Stomach (tissue), 9 donors: ENCODE results near the gene MEGF10. TPM values are rescaled to one million over a fixed set of nuclear protein-coding genes. Genes with fewer than 3 reads are reported as not detected.

ENCODE experiments used
- DNase-seq, 2 donors: peaks; one replicate each; pipeline versions ENCODE4 v3.0.0 to v3.0.0-alpha.2; 2013 to 2019
- H3K27ac ChIP-seq, 5 donors: fragments of 200-600 bp in 4 of 5; sonication (generic) in 4 of 5; one replicate each; pipeline ENCODE4 v1.5.1; 2013 to 2019; ENCODE audit warnings: mild to moderate bottlenecking in 1 of 5, moderate library complexity in 1 of 5
- H3K27me3 ChIP-seq, 3 donors: fragments of 200-600 bp; sonication (generic); one replicate each; pipeline ENCODE4 v1.5.1; 2017 to 2019; ENCODE audit warnings: mixed run types in 1 of 3
- H3K36me3 ChIP-seq, 4 donors: fragments of 200-600 bp; sonication (generic); 1 replicate in 3 of 4; 2 replicates in 1 of 4; pipeline ENCODE4 v1.5.1; 2016 to 2019
- H3K4me1 ChIP-seq, 4 donors: fragments of 200-600 bp; sonication (generic); one replicate each; pipeline ENCODE4 v1.5.1; 2016 to 2019
- H3K4me3 ChIP-seq, 4 donors: fragments of 200-600 bp; sonication (generic) in 3 of 4; one replicate each; pipeline ENCODE4 v1.5.1; 2016 to 2019; ENCODE audit warnings: mild to moderate bottlenecking in 1 of 4
- H3K9me3 ChIP-seq, 4 donors: fragments of 200-600 bp; sonication (generic); one replicate each; pipeline ENCODE4 v1.5.1; 2016 to 2019
- EP300 ChIP-seq: sonication (generic); formaldehyde crosslinking; IDR thresholded peaks from one replicate; pipeline ENCODE4 v1.6.1; 2017; ENCODE audit warnings: antibody characterized with exemption
- POLR2A ChIP-seq, 4 donors: fragments of 450-650 bp; IDR thresholded peaks; one replicate each; pipeline ENCODE4 v1.6.1; 2016; ENCODE audit warnings: antibody characterized with exemption in 4 of 4, control low read depth in 2 of 4, mild to moderate bottlenecking in 1 of 4, moderate library complexity in 1 of 4
- POLR2AphosphoS5 ChIP-seq, 3 donors: sonication (generic); formaldehyde crosslinking; IDR thresholded peaks; one replicate each; pipeline ENCODE4 v1.6.1; 2016; ENCODE audit warnings: antibody characterized with exemption in 3 of 3
- WGBS, 5 donors: extraction: QIAGEN DNeasy Blood & Tissue Kit in 3 of 5; methylation state at CpG; one replicate each; pipeline versions ENCODE4 v1.1.5 to v1.1.7; 2013 to 2018; 5-methylcytosine and 5-hydroxymethylcytosine counted together
- intact Hi-C: fragments of 100-400 bp; cut with DNase I; formaldehyde crosslinking; loops from one replicate; pipeline ENCODE4 v1.15.1; 2023; ENCODE audit warnings: low total_unique reads
- polyA plus RNA-seq, 3 donors: library from polyadenylated mRNA; stranded (reverse); fragments of 200-250 nt; gene quantifications; one replicate each; pipeline ENCODE4 v1.2.3, GENCODE V29; 2013
- total RNA-seq, 5 donors: library from RNA; depleted of rRNA; stranded (reverse); fragments of >200 nt; gene quantifications; one replicate each; pipeline versions ENCODE4 v1.1.0 to v1.2.3, GENCODE V29; 2014 to 2016
- TF ChIP-seq, protein P1 (sequence below), 7 experiments: fragments of 450-650 bp in 4 of 7; fragments of 200-600 bp in 3 of 7; sonication (generic) in 3 of 7; IDR thresholded peaks; one replicate each; pipeline ENCODE4 v1.5.1; 2016 to 2019; ENCODE audit warnings: antibody characterized with exemption in 7 of 7, control low read depth in 2 of 7, mild to moderate bottlenecking in 1 of 7
- donor health status: healthy with polysubstance abuse.
- donor health status: Bipolar disorder and iron deficiency.
- donor health status: healthy.

Gene MEGF10
- total and polyA plus RNA-seq, 8 donors = under 0.01 to 2.0 (median 0.05) TPM; not detected in 5

- Histone ChIP-seq H3K4me3 (no peak overlapping the region), H3K4me1 (no peaks in the 10 kb centered on the region), H3K36me3 (no peaks in the 10 kb centered on the region), H3K27me3 (no peaks in the 10 kb centered on the region), H3K9me3 (no peaks in the 10 kb centered on the region), H3K27ac (no peak overlapping the region)
- no peak for DNase-seq
- TF ChIP-seq POLR2A (IDR thresholded peaks at IDR 0.05) = no peak
- TF ChIP-seq, protein P1, sequence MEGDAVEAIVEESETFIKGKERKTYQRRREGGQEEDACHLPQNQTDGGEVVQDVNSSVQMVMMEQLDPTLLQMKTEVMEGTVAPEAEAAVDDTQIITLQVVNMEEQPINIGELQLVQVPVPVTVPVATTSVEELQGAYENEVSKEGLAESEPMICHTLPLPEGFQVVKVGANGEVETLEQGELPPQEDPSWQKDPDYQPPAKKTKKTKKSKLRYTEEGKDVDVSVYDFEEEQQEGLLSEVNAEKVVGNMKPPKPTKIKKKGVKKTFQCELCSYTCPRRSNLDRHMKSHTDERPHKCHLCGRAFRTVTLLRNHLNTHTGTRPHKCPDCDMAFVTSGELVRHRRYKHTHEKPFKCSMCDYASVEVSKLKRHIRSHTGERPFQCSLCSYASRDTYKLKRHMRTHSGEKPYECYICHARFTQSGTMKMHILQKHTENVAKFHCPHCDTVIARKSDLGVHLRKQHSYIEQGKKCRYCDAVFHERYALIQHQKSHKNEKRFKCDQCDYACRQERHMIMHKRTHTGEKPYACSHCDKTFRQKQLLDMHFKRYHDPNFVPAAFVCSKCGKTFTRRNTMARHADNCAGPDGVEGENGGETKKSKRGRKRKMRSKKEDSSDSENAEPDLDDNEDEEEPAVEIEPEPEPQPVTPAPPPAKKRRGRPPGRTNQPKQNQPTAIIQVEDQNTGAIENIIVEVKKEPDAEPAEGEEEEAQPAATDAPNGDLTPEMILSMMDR (IDR thresholded peaks at IDR 0.05) = no peak
- no peak for TF ChIP-seq POLR2AphosphoS5 (IDR thresholded peaks at IDR 0.05)
- TF ChIP-seq EP300 = no peak
- 69 to 83% (median 76%) methylated on average over 4 of the region's 4 CpGs for WGBS, 5 donors
- intact Hi-C loops = no loop called here
Observed at GRCh38 chr5:127445328-127445727, 154.7 kb downstream of the MEGF10 start.

GRCh38 chr5:127446626-127447025 is 156.0 kb downstream of the MEGF10 start:
- 31 to 65% (median 37%) methylated on average over 2 of the region's 2 CpGs for WGBS, 5 donors
- H3K4me1 ChIP-seq = no peaks in the 10 kb centered on the region
- no peaks in the 10 kb centered on the region for H3K27me3 ChIP-seq
- H3K27ac ChIP-seq = no peak overlapping the region
- TF ChIP-seq EP300 (no peak), POLR2AphosphoS5 (IDR thresholded peaks at IDR 0.05) (no peak), POLR2A (IDR thresholded peaks at IDR 0.05) (no peak)
- TF ChIP-seq, protein P1 (IDR thresholded peaks at IDR 0.05) = no peak
- no peak overlapping the region for H3K4me3 ChIP-seq
- DNase-seq = no peak
- H3K36me3 ChIP-seq = no peaks in the 10 kb centered on the region
- no peaks in the 10 kb centered on the region for H3K9me3 ChIP-seq
- intact Hi-C loops = no loop called here

GRCh38 chr5:127447827-127448226 is 157.2 kb downstream of the MEGF10 start:
- 74 to 86% (median 82%) methylated on average over 7 of the region's 7 CpGs for WGBS, 5 donors
- intact Hi-C loops = no loop called here
- Histone ChIP-seq H3K27ac (no peak overlapping the region), H3K36me3 (no peaks in the 10 kb centered on the region), H3K9me3 (no peaks in the 10 kb centered on the region), H3K27me3 (no peaks in the 10 kb centered on the region), H3K4me3 (no peak overlapping the region), H3K4me1 (no peaks in the 10 kb centered on the region)
- no peak for DNase-seq
- TF ChIP-seq POLR2A (IDR thresholded peaks at IDR 0.05) (no peak), EP300 (no peak), POLR2AphosphoS5 (IDR thresholded peaks at IDR 0.05) (no peak)
- TF ChIP-seq, protein P1 (IDR thresholded peaks at IDR 0.05) = no peak

- no peaks in the 10 kb centered on the region for H3K4me1 ChIP-seq
- no peak for TF ChIP-seq POLR2AphosphoS5 (IDR thresholded peaks at IDR 0.05)
- TF ChIP-seq EP300 = no peak
- TF ChIP-seq, protein P1 (IDR thresholded peaks at IDR 0.05) = no peak
- TF ChIP-seq POLR2A (IDR thresholded peaks at IDR 0.05) = no peak
- intact Hi-C loops = no loop called here
- no peak overlapping the region for H3K4me3 ChIP-seq
- H3K9me3 ChIP-seq = no peaks in the 10 kb centered on the region
- H3K36me3 ChIP-seq = no peaks in the 10 kb centered on the region
- no peak for DNase-seq
- H3K27me3 ChIP-seq = no peaks in the 10 kb centered on the region
- WGBS, 5 donors = 86 to 94% (median 92%) methylated on average over 3 of the region's 3 CpGs
- no peak overlapping the region for H3K27ac ChIP-seq
Observed at GRCh38 chr5:127450046-127450445, 159.4 kb downstream of the MEGF10 start.
